Measurements from ENCODE around the gene MSH3. TPM values are rescaled to one million over a fixed set of nuclear protein-coding genes. Genes with fewer than 3 reads are reported as not detected.

The MSH3 gene
- polyA plus RNA-seq, 1 donor (not counting 4 experiments of a cell fraction or from before 2014, with no cell fraction given): 11.1 TPM

GRCh38 chr5:80790698-80791097, 136.2 kb downstream of the MSH3 start:
- Histone ChIP-seq H3K4me2 (ENCODE audit: control insufficient read depth, extremely low read depth, insufficient read depth, low read depth, low read length) (no peak overlapping the region), H2AFZ (ENCODE audit: control insufficient read depth, low read length) (no peak overlapping the region), H3K36me3 (ENCODE audit: control insufficient read depth in 2 of 2, extremely low read depth in 1 of 2, insufficient read depth in 2 of 2, low read length in 2 of 2) (peaks cover 0 to 3% of the 10 kb centered on the region in 2 experiments), H3K4me1 (ENCODE audit: control insufficient read depth, extremely low read depth, insufficient read depth, low read length) (peaks cover 8% of the 10 kb centered on the region), H3K27ac (ENCODE audit: control insufficient read depth, insufficient read depth, low read length) (no peak overlapping the region), H3K4me3 (ENCODE audit: control insufficient read depth in 2 of 3, extremely low read depth in 1 of 3, insufficient read depth in 2 of 3, low read depth in 1 of 3, low read length in 3 of 3) (no peak overlapping the region), H3K9me1 (ENCODE audit: control insufficient read depth, extremely low read depth, insufficient read depth, low read length) (no peaks in the 10 kb centered on the region), H4K20me1 (ENCODE audit: control insufficient read depth, extremely low read depth, insufficient read depth, low read length) (no peaks in the 10 kb centered on the region), H3K79me2 (ENCODE audit: control insufficient read depth, insufficient read depth, low read length) (no peaks in the 10 kb centered on the region), H3K27me3 (ENCODE audit: control insufficient read depth, extremely low read depth, insufficient read depth, low read length) (no peaks in the 10 kb centered on the region), H3K9me3 (ENCODE audit: control insufficient read depth, low read depth, low read length) (no peaks in the 10 kb centered on the region), H3K9ac (ENCODE audit: control insufficient read depth, extremely low read depth, insufficient read depth, low read length) (no peak overlapping the region)
- no peak for TF ChIP-seq CTCF (optimal IDR thresholded peaks at IDR 0.05 in 1 of 3, IDR thresholded peaks at IDR 0.05 in 1 of 3, conservative IDR thresholded peaks at IDR 0.05 in 1 of 3; ENCODE audit: extremely low read depth in 1 of 3, insufficient read depth in 2 of 3, low read length in 3 of 3)
- TF ChIP-seq EZH2 (IDR thresholded peaks at IDR 0.05; ENCODE audit: low read length): no peak
- no peak for DNase-seq (ENCODE audit: low read depth, low spot score)
- FAIRE-seq: no peak
- dilution Hi-C loops (cut with MboI; ENCODE audit: extremely low pct_ligation_motif_present, low sequenced_read_pairs): no loop called here

GRCh38 chr5:80793354-80793753, 138.9 kb downstream of the MSH3 start:
- H3K9ac ChIP-seq (ENCODE audit: control insufficient read depth, extremely low read depth, insufficient read depth, low read length): no peak overlapping the region
- peaks cover 8% of the 10 kb centered on the region for H3K4me1 ChIP-seq (ENCODE audit: control insufficient read depth, extremely low read depth, insufficient read depth, low read length)
- no peak overlapping the region for H3K27ac ChIP-seq (ENCODE audit: control insufficient read depth, insufficient read depth, low read length)
- no peak for TF ChIP-seq CTCF (optimal IDR thresholded peaks at IDR 0.05 in 1 of 3, IDR thresholded peaks at IDR 0.05 in 1 of 3, conservative IDR thresholded peaks at IDR 0.05 in 1 of 3; ENCODE audit: extremely low read depth in 1 of 3, insufficient read depth in 2 of 3, low read length in 3 of 3)
- no peaks in the 10 kb centered on the region for H4K20me1 ChIP-seq (ENCODE audit: control insufficient read depth, extremely low read depth, insufficient read depth, low read length)
- H3K4me3 ChIP-seq (ENCODE audit: control insufficient read depth in 2 of 3, extremely low read depth in 1 of 3, insufficient read depth in 2 of 3, low read depth in 1 of 3, low read length in 3 of 3): no peak overlapping the region
- peak; percentile 32 for DNase-seq (ENCODE audit: low read depth, low spot score)
- no peak overlapping the region for H2AFZ ChIP-seq (ENCODE audit: control insufficient read depth, low read length)
- H3K9me1 ChIP-seq (ENCODE audit: control insufficient read depth, extremely low read depth, insufficient read depth, low read length): no peaks in the 10 kb centered on the region
- dilution Hi-C loops (cut with MboI; ENCODE audit: extremely low pct_ligation_motif_present, low sequenced_read_pairs): no loop called here
- H3K27me3 ChIP-seq (ENCODE audit: control insufficient read depth, extremely low read depth, insufficient read depth, low read length): no peaks in the 10 kb centered on the region
- no peaks in the 10 kb centered on the region for H3K79me2 ChIP-seq (ENCODE audit: control insufficient read depth, insufficient read depth, low read length)
- H3K36me3 ChIP-seq (ENCODE audit: control insufficient read depth in 2 of 2, extremely low read depth in 1 of 2, insufficient read depth in 2 of 2, low read length in 2 of 2): peaks cover 0 to 3% of the 10 kb centered on the region in 2 experiments
- no peaks in the 10 kb centered on the region for H3K9me3 ChIP-seq (ENCODE audit: control insufficient read depth, low read depth, low read length)
- no peak overlapping the region for H3K4me2 ChIP-seq (ENCODE audit: control insufficient read depth, extremely low read depth, insufficient read depth, low read depth, low read length)
- FAIRE-seq: peak; percentile 76

Data from keratinocyte (primary cell).